Nephron (organoid): ENCODE results near the gene WBP2NL.

Experiments
- H3K27ac Mint-ChIP-seq, 3 experiments: 2 replicates each; pipeline ENCODE4 v1.8.0; 2020; ENCODE audit warnings: mixed read lengths in 3 of 3, mild to moderate bottlenecking in 2 of 3, moderate library complexity in 1 of 3
- H3K27me3 Mint-ChIP-seq: 2 replicates; pipeline ENCODE4 v1.8.0; 2021; ENCODE audit warnings: low read depth, mild to moderate bottlenecking, moderate library complexity, mixed read lengths
- H3K36me3 Mint-ChIP-seq: 2 replicates; pipeline ENCODE4 v1.8.0; 2020; ENCODE audit warnings: low read depth, mixed read lengths
- H3K4me1 Mint-ChIP-seq: 2 replicates; pipeline ENCODE4 v1.8.0; 2020; ENCODE audit warnings: mixed read lengths
- H3K4me3 Mint-ChIP-seq, 3 experiments: 2 replicates each; pipeline ENCODE4 v1.8.0; 2020; ENCODE audit warnings: mild to moderate bottlenecking in 3 of 3, mixed read lengths in 3 of 3, moderate library complexity in 2 of 3
- H3K9me3 Mint-ChIP-seq: 2 replicates; pipeline ENCODE4 v1.8.0; 2020; ENCODE audit warnings: mixed read lengths
- TF ChIP-seq, protein P1 (sequence below), 3 experiments: fragments of 200-600 bp; sonication (generic); IDR thresholded peaks; one replicate each; pipeline ENCODE4 v1.5.0; 2021; ENCODE audit warnings: antibody characterized with exemption in 3 of 3; ENCODE audit not compliant: unreplicated experiment in 3 of 3

WBP2NL gene

DNA sequence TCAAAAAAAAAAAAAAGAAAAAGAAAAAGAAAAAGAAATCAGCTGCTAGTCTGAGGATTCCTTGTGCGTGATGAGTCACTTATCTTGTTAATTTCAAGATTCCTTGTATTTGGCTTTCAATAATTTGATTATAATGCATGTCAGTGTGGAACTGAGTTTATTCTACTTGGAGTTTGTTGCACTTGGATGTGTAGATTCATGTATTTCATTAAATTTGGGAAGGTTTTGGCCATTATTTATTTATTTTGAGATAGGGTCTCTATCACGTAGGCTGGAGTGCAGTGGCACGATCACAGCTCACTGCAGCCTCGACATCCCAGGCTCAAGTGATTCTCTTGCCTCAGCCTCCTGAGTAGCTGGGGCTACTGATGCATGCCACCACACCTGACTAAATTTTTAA is 14.8 kb downstream of the WBP2NL start:
- no peak overlapping the region for H3K27ac Mint-ChIP-seq
- no peak overlapping the region for H3K4me3 Mint-ChIP-seq
- H3K27me3 Mint-ChIP-seq = peaks cover 27% of the 10 kb centered on the region
- H3K4me1 Mint-ChIP-seq = no peaks in the 10 kb centered on the region
- H3K9me3 Mint-ChIP-seq = peaks cover 25% of the 10 kb centered on the region
- no peaks in the 10 kb centered on the region for H3K36me3 Mint-ChIP-seq
- TF ChIP-seq, protein P1, sequence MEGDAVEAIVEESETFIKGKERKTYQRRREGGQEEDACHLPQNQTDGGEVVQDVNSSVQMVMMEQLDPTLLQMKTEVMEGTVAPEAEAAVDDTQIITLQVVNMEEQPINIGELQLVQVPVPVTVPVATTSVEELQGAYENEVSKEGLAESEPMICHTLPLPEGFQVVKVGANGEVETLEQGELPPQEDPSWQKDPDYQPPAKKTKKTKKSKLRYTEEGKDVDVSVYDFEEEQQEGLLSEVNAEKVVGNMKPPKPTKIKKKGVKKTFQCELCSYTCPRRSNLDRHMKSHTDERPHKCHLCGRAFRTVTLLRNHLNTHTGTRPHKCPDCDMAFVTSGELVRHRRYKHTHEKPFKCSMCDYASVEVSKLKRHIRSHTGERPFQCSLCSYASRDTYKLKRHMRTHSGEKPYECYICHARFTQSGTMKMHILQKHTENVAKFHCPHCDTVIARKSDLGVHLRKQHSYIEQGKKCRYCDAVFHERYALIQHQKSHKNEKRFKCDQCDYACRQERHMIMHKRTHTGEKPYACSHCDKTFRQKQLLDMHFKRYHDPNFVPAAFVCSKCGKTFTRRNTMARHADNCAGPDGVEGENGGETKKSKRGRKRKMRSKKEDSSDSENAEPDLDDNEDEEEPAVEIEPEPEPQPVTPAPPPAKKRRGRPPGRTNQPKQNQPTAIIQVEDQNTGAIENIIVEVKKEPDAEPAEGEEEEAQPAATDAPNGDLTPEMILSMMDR (IDR thresholded peaks at IDR 0.05; ENCODE audit: unreplicated experiment in 3 of 3) = no peak

DNA sequence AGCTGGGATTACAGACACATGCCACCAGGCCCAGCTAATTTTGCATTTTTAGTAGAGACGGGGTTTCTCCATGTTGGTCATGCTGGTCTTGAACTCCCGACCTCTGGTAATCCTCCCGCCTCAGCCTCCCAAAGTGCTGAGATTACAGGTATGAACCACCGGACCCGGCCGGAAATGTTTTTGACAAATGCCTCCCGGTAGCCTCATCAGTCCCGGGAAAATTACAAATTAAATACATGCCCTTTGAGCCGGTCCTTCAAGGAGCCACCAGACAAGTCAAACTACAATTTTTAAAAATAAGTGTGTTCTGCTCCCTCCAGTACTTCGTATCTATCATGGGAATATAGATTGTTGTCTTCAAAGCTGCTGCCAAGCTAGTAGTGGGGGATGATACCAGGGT is 17.5 kb downstream of the WBP2NL start:
- Mint-ChIP-seq H3K9me3 (peaks cover 13% of the 10 kb centered on the region), H3K27me3 (peaks cover 40% of the 10 kb centered on the region), H3K36me3 (no peaks in the 10 kb centered on the region), H3K4me3 (no peak overlapping the region), H3K4me1 (no peaks in the 10 kb centered on the region), H3K27ac (no peak overlapping the region)
- TF ChIP-seq, protein P1 (IDR thresholded peaks at IDR 0.05; ENCODE audit: unreplicated experiment in 3 of 3) = no peak

DNA sequence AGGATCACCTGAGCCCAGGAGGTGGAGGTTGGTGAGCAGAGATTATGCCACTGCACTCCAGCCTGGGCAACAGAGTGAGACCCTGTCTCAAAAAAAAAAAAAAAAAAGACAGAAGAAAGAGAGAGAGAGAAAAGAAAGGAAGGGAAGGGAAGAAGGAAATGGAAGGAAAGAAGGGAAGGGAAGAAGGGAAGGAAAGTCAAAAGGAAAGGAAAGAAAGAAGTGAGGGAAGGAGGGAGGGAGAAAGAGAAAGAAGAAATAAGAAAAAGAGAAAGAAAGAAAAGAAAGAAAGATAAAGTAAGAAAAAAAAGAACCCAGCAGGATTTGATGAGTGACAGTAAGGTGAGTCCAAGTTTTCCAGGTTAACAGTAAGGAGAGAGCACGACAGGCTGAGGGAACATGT is 19.6 kb downstream of the WBP2NL start:
- Mint-ChIP-seq H3K27ac (no peak overlapping the region), H3K9me3 (peaks cover 4% of the 10 kb centered on the region)

DNA sequence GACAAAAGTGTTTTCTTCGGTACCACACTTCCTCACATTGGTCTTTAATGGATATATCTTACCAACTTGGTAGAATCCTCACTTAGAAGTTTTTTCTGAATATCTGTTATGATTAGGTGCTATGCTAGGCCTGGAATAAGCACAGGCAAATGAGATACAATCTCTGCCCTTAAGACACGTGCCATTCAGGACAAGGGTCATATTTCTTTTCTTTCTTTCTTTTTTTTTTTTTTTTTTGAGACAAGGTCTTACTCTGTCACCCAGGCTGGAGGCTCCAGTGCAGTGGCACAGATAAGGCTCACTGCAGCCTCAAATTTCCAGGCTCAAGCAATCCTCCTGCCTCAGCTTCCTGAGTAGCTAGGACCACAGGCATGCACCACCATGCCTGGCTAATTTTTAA is 23.0 kb downstream of the WBP2NL start:
- TF ChIP-seq, protein P1 (IDR thresholded peaks at IDR 0.05; ENCODE audit: unreplicated experiment in 3 of 3) = no peak
- Mint-ChIP-seq H3K27ac (no peak overlapping the region), H3K9me3 (no peaks in the 10 kb centered on the region), H3K36me3 (no peaks in the 10 kb centered on the region), H3K4me3 (no peak overlapping the region), H3K27me3 (peaks cover 24% of the 10 kb centered on the region), H3K4me1 (no peaks in the 10 kb centered on the region)

More for the DNA sequence above, 19.6 kb downstream of the WBP2NL start:
- TF ChIP-seq, protein P1 (IDR thresholded peaks at IDR 0.05; ENCODE audit: unreplicated experiment in 3 of 3) = no peak
- Mint-ChIP-seq H3K4me3 (no peak overlapping the region), H3K27me3 (peaks cover 40% of the 10 kb centered on the region), H3K36me3 (no peaks in the 10 kb centered on the region), H3K4me1 (no peaks in the 10 kb centered on the region)

DNA sequence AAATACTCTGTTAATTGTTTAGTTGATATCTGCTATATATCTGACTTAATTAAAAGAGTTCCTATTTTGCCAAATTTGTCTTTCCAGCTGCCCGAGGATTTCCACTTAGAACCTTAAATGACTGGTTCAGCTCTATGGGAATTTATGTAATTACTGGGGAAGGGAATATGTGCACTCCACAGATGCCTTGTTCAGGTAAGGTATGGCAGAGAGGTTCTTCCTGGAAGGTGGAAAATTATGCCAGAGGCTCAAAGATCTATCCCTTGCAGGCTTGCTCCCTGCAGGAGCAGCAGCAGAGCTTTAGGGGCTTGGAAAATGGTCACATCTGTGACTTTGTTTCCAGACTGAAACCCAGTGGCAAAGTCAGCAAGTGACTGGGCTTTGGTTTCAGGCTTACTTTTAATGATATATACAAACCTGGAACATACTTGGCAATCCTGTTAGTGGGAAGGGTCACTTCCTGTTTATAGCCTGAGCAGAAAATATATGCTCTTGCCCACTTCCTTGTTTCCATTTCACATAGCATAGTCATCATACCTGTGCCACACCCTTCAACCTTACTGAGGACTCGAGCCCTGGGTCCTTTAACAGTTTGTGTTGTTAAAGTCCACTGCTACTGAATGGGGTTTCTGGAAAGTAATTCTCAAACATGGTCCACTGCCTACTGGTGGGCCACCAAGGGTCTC is 23.7 kb downstream of the WBP2NL start:
- Mint-ChIP-seq H3K36me3 (no peaks in the 10 kb centered on the region), H3K9me3 (no peaks in the 10 kb centered on the region)

More for the DNA sequence above, 23.7 kb downstream of the WBP2NL start:
- Mint-ChIP-seq H3K27ac (no peak overlapping the region), H3K27me3 (peaks cover 22% of the 10 kb centered on the region), H3K4me3 (no peak overlapping the region), H3K4me1 (no peaks in the 10 kb centered on the region)
- TF ChIP-seq, protein P1 (IDR thresholded peaks at IDR 0.05; ENCODE audit: unreplicated experiment in 3 of 3) = no peak
